ENCODE measurements around the gene CATSPERD.

DNA sequence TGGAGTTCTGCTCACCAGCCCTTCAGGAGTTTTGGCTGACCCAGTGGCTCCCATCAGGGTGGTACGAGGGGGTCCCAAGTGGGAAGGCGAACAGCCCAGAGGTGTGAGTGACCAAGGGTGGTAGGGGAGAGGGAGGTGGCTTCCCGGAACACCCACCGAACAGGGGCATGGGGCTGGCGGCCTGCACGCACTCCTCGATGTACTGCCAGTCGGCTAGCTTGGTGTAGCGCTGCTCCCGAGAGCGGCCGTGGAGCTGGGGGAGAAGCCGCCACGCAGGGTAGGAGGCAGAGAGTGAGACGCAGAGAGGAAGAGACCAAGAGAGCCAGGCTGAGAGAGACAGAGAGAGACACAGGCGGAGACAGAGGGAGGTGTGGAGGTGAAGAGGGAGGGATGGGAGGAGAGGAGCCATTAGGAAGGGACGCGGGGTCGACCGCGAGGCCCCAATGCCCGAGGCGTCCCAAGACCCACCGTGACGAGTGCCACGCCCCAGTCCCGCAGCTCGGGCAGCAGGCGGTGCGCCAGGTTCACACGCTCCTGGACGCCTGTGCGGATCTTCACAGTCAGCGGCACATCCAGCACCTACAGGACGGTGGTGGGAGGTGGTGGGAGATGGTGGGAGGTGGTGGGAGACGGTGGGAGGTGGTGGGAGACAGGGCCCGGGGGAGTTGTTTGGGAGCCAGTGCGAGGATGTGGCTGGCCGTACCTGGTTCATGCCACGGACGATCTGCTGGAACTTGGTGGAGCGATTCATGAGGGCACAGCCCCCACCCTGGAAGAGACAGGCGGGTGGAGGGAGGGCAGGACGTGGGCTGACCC lies 66.4 kb downstream of the CATSPERD start:
- TF ChIP-seq, protein P1, sequence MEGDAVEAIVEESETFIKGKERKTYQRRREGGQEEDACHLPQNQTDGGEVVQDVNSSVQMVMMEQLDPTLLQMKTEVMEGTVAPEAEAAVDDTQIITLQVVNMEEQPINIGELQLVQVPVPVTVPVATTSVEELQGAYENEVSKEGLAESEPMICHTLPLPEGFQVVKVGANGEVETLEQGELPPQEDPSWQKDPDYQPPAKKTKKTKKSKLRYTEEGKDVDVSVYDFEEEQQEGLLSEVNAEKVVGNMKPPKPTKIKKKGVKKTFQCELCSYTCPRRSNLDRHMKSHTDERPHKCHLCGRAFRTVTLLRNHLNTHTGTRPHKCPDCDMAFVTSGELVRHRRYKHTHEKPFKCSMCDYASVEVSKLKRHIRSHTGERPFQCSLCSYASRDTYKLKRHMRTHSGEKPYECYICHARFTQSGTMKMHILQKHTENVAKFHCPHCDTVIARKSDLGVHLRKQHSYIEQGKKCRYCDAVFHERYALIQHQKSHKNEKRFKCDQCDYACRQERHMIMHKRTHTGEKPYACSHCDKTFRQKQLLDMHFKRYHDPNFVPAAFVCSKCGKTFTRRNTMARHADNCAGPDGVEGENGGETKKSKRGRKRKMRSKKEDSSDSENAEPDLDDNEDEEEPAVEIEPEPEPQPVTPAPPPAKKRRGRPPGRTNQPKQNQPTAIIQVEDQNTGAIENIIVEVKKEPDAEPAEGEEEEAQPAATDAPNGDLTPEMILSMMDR (IDR thresholded peaks at IDR 0.05), result no peak
- no peak for TF ChIP-seq POLR2AphosphoS5 (IDR thresholded peaks at IDR 0.05)
- no peak for TF ChIP-seq EP300 (IDR thresholded peaks at IDR 0.05)
- TF ChIP-seq POLR2A (IDR thresholded peaks at IDR 0.05), result no peak
